Head of caudate nucleus (tissue), 42 donors: ENCODE measurements around the gene MAGEA2.
"Not testable (repeated sequence)": the region's sequence is repeated elsewhere in the genome, so short reads cannot be mapped to it uniquely, and the experiment has no call there.

Experiments
- DNase-seq, 42 donors: peaks; one replicate each; pipeline versions ENCODE4 v3.0.0 to v3.0.0-alpha.2; 2020 to 2021; ENCODE audit warnings: mixed read lengths in 7 of 42
- intact Hi-C: fragments of 100-400 bp; cut with DNase I; formaldehyde crosslinking; loops from one replicate; pipeline ENCODE4 v1.15.0; 2022

The MAGEA2 gene

DNA sequence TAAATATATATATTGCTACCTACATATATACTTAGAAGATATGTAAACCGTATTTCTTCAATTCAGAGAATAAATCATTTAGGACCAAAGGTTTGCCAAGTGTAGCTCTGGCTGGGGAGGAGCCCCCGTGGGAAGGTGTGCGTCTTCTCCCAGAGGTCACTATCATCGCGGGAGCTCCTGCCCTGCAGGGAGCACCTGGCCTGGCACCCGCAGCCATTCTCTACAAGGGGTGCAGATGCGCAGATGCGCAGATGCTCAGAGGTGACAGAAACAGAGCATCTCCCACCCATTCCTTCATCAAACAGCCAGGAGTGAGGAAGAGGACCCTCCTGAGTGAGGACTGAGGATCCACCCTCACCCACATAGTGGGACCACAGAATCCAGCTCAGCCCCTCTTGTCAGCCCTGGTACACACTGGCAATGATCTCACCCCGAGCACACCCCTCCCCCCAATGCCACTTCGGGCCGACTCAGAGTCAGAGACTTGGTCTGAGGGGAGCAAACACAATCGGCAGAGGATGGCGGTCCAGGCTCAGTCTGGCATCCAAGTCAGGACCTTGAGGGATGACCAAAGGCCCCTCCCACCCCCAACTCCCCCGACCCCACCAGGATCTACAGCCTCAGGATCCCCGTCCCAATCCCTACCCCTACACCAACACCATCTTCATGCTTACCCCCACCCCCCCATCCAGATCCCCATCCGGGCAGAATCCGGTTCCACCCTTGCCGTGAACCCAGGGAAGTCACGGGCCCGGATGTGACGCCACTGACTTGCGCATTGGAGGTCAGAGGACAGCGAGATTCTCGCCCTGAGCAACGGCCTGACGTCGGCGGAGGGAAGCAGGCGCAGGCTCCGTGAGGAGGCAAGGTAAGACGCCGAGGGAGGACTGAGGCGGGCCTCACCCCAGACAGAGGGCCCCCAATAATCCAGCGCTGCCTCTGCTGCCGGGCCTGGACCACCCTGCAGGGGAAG, 39.5 kb downstream of the MAGEA2 start, which contains the start of gene MAGEA2B:
MAGEA2B (plus strand) TSS at position 814 of the 973 bp plus-strand sequence. CDS start 2,479 bp downstream, outside the sequence.
- intact Hi-C loops, DNase-seq: not testable (repeated sequence)

DNA sequence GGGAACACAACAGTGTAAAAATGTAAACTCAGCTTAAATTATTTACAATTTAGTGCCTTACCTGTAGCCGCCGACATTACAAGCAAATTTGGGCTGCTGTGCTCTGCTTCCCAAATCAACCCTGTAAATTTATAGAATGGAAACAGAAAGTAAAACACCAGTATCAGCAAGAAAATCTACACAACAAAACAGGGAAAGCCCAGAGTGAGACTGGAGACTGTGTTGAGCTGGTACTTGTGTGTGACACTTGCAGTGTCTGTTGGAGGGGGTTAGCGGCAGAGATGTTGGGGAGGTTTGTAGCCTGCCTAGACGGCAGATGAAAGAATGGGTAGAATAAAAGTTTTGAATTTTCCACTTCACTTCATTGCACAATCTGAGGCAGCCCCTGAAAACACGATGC, 40.4 kb downstream of the MAGEA2 start:
- DNase-seq, intact Hi-C loops: not testable (repeated sequence)

GRCh38 chrX:152709173-152709572, 44.5 kb downstream of the MAGEA2 start, which contains the start of gene CSAG2:
TSS of gene CSAG2 (minus strand) at chrX:152709273. CDS start at chrX:152709112, 161 bp downstream.
- DNase-seq, intact Hi-C loops: not testable (repeated sequence)

DNA sequence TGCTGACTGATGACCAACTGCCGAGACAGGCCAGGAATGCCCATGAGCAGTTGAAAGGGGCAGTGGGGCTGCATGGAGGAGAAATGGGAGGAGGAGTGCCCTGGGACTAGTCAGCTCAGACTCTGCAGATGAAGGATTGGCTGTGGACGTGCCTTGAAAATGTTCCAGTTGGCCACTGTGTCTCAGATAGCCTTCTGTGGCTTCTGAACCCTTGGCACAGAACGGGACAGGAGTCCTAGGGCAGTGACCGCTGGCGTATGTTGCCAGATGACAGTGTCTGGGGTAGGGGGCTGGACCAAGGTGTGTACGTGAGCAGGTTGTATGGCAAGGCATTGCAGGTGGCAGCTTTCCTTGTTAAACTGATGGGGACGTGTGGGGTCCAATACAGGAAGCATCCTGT, 47.1 kb downstream of the MAGEA2 start:
- intact Hi-C loops, DNase-seq: not testable (repeated sequence)

DNA sequence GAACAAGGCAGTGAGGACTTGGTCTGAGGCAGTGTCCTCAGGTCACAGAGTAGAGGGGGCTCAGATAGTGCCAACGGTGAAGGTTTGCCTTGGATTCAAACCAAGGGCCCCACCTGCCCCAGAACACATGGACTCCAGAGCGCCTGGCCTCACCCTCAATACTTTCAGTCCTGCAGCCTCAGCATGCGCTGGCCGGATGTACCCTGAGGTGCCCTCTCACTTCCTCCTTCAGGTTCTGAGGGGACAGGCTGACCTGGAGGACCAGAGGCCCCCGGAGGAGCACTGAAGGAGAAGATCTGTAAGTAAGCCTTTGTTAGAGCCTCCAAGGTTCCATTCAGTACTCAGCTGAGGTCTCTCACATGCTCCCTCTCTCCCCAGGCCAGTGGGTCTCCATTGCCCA, 53.3 kb downstream of the MAGEA2 start:
- intact Hi-C loops, result not testable (repeated sequence)
- DNase-seq, result peak in 2 of 42 donors; percentile 6 to 22
